ENCODE measurements around the gene PPP3CA. TPM values are rescaled to one million over a fixed set of nuclear protein-coding genes. Genes with fewer than 3 reads are reported as not detected.

The PPP3CA gene
- total RNA-seq, 1 experiment from 2014 or later, result 129 TPM

DNA sequence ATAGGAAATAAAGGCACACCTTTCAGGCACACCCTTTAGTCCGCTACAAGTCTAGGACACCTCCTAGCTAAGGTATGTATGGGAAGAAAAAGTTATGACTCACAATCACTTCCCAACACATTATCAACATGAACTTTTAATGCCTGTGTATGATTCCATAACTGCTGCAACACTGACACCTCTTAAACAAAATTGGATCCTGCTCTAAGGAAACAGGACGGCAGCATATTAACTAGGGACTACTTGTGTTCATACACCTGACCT, 2.4 kb upstream of the PPP3CA start:
- ChIA-PET CTCF (no interaction called here), POLR2A (ENCODE audit: low non-redundant PET) (no interaction called here)
- TF ChIP-seq, protein P1, sequence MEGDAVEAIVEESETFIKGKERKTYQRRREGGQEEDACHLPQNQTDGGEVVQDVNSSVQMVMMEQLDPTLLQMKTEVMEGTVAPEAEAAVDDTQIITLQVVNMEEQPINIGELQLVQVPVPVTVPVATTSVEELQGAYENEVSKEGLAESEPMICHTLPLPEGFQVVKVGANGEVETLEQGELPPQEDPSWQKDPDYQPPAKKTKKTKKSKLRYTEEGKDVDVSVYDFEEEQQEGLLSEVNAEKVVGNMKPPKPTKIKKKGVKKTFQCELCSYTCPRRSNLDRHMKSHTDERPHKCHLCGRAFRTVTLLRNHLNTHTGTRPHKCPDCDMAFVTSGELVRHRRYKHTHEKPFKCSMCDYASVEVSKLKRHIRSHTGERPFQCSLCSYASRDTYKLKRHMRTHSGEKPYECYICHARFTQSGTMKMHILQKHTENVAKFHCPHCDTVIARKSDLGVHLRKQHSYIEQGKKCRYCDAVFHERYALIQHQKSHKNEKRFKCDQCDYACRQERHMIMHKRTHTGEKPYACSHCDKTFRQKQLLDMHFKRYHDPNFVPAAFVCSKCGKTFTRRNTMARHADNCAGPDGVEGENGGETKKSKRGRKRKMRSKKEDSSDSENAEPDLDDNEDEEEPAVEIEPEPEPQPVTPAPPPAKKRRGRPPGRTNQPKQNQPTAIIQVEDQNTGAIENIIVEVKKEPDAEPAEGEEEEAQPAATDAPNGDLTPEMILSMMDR (conservative IDR thresholded peaks at IDR 0.05; ENCODE audit: low read depth, low read length), result no peak
- no peak for TF ChIP-seq EZH2 (IDR thresholded peaks at IDR 0.05; ENCODE audit: borderline replicate concordance, low read depth, low read length, poor library complexity, severe bottlenecking)
- Histone ChIP-seq H3K36me3 (ENCODE audit: insufficient read depth, low read length, poor library complexity, severe bottlenecking) (no peaks in the 10 kb centered on the region), H3K4me3 (ENCODE audit: low read depth, low read length, poor library complexity, severe bottlenecking) (no peak overlapping the region), H3K9me3 (ENCODE audit: low read depth, low read length, poor library complexity, severe bottlenecking) (no peaks in the 10 kb centered on the region), H3K4me1 (ENCODE audit: insufficient read depth, low read length, poor library complexity, severe bottlenecking) (peaks cover 15% of the 10 kb centered on the region), H3K27me3 (replicated peaks; ENCODE audit: insufficient read depth, low read depth, low read length, poor library complexity) (no peaks in the 10 kb centered on the region), H3K27ac (ENCODE audit: low read depth, low read length, poor library complexity, severe bottlenecking) (no peak overlapping the region)
- DNase-seq (ENCODE audit: low spot score), result no peak
- intact Hi-C loops (cut with micrococcal nuclease; ENCODE audit: unreplicated experiment), result loop anchor here (5.0 kb wide), 3 partner anchors 162 to 383 kb away; no protein-coding TSS in a partner anchor
- no TSS peak for BruUV-seq (replicated peaks)

DNA sequence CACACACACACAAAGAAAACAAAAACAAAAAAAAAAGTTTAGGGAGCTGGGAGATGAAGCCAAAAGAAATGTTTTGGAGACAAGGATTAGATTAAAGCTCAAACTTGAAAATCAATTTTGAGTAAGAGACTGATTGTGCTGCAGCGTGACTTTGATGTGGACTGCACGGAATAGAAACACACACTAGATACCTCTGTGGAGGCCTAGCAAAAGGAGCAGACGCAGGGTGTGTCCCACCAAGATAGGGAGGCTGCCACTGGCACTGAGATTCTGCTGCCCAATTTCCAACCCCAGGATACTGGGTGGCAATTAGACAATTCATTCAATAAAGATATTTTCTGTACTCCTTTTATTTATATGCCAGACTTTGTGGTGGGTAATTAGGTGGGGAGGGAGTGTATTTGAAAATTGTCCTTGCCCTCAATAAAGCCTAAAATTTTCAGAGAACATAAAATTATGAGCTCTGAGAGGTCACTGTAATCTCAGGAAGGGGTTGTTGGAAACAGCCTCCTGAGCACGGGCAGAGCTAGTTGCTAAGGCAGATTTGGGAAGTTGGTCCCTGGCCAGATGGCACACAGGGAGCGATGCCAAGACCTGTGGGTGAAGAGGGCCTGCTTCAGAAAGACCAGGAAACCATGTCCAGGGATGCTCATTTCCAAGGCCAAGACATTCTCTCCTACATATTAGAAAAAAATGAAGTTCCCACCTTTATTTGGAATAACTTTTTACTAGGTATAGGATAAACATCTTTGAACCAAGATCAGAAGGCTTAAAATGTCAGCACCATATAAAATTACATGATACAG, 1.9 kb upstream of the PPP3CA start:
- POLR2A ChIA-PET (ENCODE audit: low non-redundant PET), result no interaction called here
- no TSS peak for BruUV-seq (replicated peaks)
- CTCF ChIA-PET, result interaction anchor here (0.5 kb wide), 1 partner anchor 265 kb away, joined by 8 read pairs; no protein-coding TSS in a partner anchor
- TF ChIP-seq, protein P1 (conservative IDR thresholded peaks at IDR 0.05; ENCODE audit: low read depth, low read length), result no peak
- no peak for TF ChIP-seq EZH2 (IDR thresholded peaks at IDR 0.05; ENCODE audit: borderline replicate concordance, low read depth, low read length, poor library complexity, severe bottlenecking)
- no peaks in the 10 kb centered on the region for H3K36me3 ChIP-seq (ENCODE audit: insufficient read depth, low read length, poor library complexity, severe bottlenecking)
- H3K4me1 ChIP-seq (ENCODE audit: insufficient read depth, low read length, poor library complexity, severe bottlenecking), result peaks cover 20% of the 10 kb centered on the region
- no peaks in the 10 kb centered on the region for H3K27me3 ChIP-seq (replicated peaks; ENCODE audit: insufficient read depth, low read depth, low read length, poor library complexity)
- intact Hi-C loops (cut with micrococcal nuclease; ENCODE audit: unreplicated experiment), result loop anchor here (5.0 kb wide), 3 partner anchors 162 to 383 kb away; no protein-coding TSS in a partner anchor
- H3K27ac ChIP-seq (ENCODE audit: low read depth, low read length, poor library complexity, severe bottlenecking), result no peak overlapping the region
- H3K9me3 ChIP-seq (ENCODE audit: low read depth, low read length, poor library complexity, severe bottlenecking), result no peaks in the 10 kb centered on the region
- peak overlapping the region; percentile 98 for H3K4me3 ChIP-seq (ENCODE audit: low read depth, low read length, poor library complexity, severe bottlenecking)
- DNase-seq (ENCODE audit: low spot score), result no peak

DNA sequence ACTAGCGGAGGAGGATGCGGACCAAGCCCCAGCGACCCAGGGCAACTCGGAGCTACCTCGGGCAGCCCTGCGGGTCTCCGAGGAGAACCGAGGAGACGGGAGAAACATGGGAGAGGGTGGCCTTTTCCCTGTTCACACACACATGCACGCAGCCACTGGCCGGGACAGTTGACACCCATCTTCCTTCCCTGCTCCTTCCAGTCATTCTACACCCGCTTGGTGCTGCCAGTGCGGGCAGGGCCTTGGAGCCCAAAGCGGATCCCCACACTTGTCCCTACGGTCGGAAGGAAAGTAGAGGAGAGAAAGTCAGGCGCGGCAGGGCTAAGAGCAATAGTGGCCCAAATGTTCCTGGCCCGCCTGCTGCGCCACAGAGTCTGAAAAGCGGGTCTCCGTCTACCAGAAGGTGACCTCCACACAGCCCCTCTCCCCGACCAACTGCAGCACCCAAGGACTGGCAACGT, 1.1 kb upstream of the PPP3CA start:
- intact Hi-C loops (cut with micrococcal nuclease; ENCODE audit: unreplicated experiment), result loop anchor here (5.0 kb wide), 3 partner anchors 161 to 384 kb away; no protein-coding TSS in a partner anchor
- TF ChIP-seq, protein P1 (conservative IDR thresholded peaks at IDR 0.05; ENCODE audit: low read depth, low read length), result no peak
- no peak for TF ChIP-seq EZH2 (IDR thresholded peaks at IDR 0.05; ENCODE audit: borderline replicate concordance, low read depth, low read length, poor library complexity, severe bottlenecking)
- Histone ChIP-seq H3K27me3 (replicated peaks; ENCODE audit: insufficient read depth, low read depth, low read length, poor library complexity) (no peaks in the 10 kb centered on the region), H3K27ac (ENCODE audit: low read depth, low read length, poor library complexity, severe bottlenecking) (peak overlapping the region; percentile 91), H3K36me3 (ENCODE audit: insufficient read depth, low read length, poor library complexity, severe bottlenecking) (no peaks in the 10 kb centered on the region), H3K4me1 (ENCODE audit: insufficient read depth, low read length, poor library complexity, severe bottlenecking) (peaks cover 27% of the 10 kb centered on the region), H3K9me3 (ENCODE audit: low read depth, low read length, poor library complexity, severe bottlenecking) (no peaks in the 10 kb centered on the region), H3K4me3 (ENCODE audit: low read depth, low read length, poor library complexity, severe bottlenecking) (peak overlapping the region; percentile 98)
- POLR2A ChIA-PET (ENCODE audit: low non-redundant PET), result no interaction called here
- BruUV-seq (replicated peaks), result no TSS peak
- peak; percentile 35 for DNase-seq (ENCODE audit: low spot score)
- CTCF ChIA-PET, result interaction anchor here (0.5 kb wide), 1 partner anchor 266 kb away, joined by 8 read pairs; no protein-coding TSS in a partner anchor

Measured in A673 (cell line).